HepG2 (cell line): ENCODE results near the gene MSI2. TPM values are rescaled to one million over a fixed set of nuclear protein-coding genes. Genes with fewer than 3 reads are reported as not detected.
A peak's percentile ranks its signal among the peaks of the same experiment; 100 is the strongest.

ENCODE experiments used
- ADNP ChIP-seq: sonication (generic); formaldehyde crosslinking; IDR thresholded peaks from 2 replicates; pipeline ENCODE4 v1.4.0; 2020; ENCODE audit warnings: missing genetic modification reagents
- IRF2 ChIP-seq: IDR thresholded peaks from 2 replicates; pipeline ENCODE4 v1.6.1; 2018; ENCODE audit warnings: missing genetic modification reagents, missing compliant biosample characterization
- PAX8 ChIP-seq: sonication (generic); formaldehyde crosslinking; IDR thresholded peaks from 2 replicates; pipeline ENCODE4 v1.8.0; 2022; ENCODE audit warnings: mild to moderate bottlenecking, missing genetic modification reagents, borderline replicate concordance
- WIZ ChIP-seq: sonication (generic); formaldehyde crosslinking; IDR thresholded peaks from 2 replicates; pipeline ENCODE4 v1.5.1; 2020; ENCODE audit warnings: mild to moderate bottlenecking, missing genetic modification reagents
- ZFP37 ChIP-seq: sonication (generic); formaldehyde crosslinking; IDR thresholded peaks from 2 replicates; pipeline ENCODE4 v1.4.0; 2020; ENCODE audit warnings: missing genetic modification reagents, borderline replicate concordance
- ZNF782 ChIP-seq: sonication (generic); formaldehyde crosslinking; IDR thresholded peaks from 2 replicates; pipeline ENCODE4 v1.4.0; 2020; ENCODE audit warnings: missing genetic modification reagents, mild to moderate bottlenecking, borderline replicate concordance
- ZSCAN29 ChIP-seq: sonication (generic); formaldehyde crosslinking; conservative IDR thresholded peaks from 2 replicates; pipeline ENCODE4 v1.4.0; 2020; ENCODE audit warnings: mild to moderate bottlenecking, missing genetic modification reagents
- ZSCAN30 ChIP-seq: sonication (generic); formaldehyde crosslinking; IDR thresholded peaks from 2 replicates; pipeline ENCODE4 v1.5.0; 2020; ENCODE audit warnings: mild to moderate bottlenecking, missing genetic modification reagents
- polyA plus RNA-seq, 8 experiments: library from polyadenylated mRNA; depleted of rRNA in 3 of 8; stranded (reverse) in 7 of 8; unstranded in 1 of 8; fragments of >200 nt; fragmentation: Illumina TruSeq in 4 of 8; extraction: Trizol in 4 of 8; gene quantifications; 2 replicates each; pipeline versions ENCODE4 v1.2.1 to v1.2.3, GENCODE V29; 2011 to 2016; ENCODE audit warnings: low read depth in 4 of 8, missing spikeins in 1 of 8, mixed read lengths in 1 of 8; ENCODE audit not compliant: insufficient read depth in 1 of 8
- total RNA-seq, 5 experiments: library from RNA; depleted of rRNA; stranded (reverse); fragments of >200 nt; fragmentation: Illumina TruSeq; extraction: Trizol; gene quantifications; 2 replicates each; pipeline ENCODE4 v1.2.3, GENCODE V29; 2016; ENCODE audit warnings: low read depth in 1 of 5
- TF ChIP-seq, protein P1 (sequence below), 2 experiments: IDR thresholded peaks; 2 replicates each; pipeline ENCODE4 v1.6.1; 2011 to 2012; ENCODE audit warnings: low read length in 2 of 2, borderline replicate concordance in 1 of 2, low read depth in 1 of 2, mild to moderate bottlenecking in 1 of 2, moderate library complexity in 1 of 2
- TF ChIP-seq, protein P2 (sequence below): sonication (generic); formaldehyde crosslinking; IDR thresholded peaks from one replicate; pipeline ENCODE4 v1.5.1; 2020; ENCODE audit warnings: mild to moderate bottlenecking, missing genetic modification reagents; ENCODE audit errors: not compliant biosample characterization
- TF ChIP-seq, protein P3 (sequence below): sonication (generic); formaldehyde crosslinking; IDR thresholded peaks from 2 replicates; pipeline ENCODE4 v1.4.0; 2020; ENCODE audit warnings: missing genetic modification reagents

MSI2 gene
- total and polyA plus RNA-seq, 2 of the 13 experiments (the other 11 are each of a cell fraction or from before 2014, with no cell fraction given), result 77.5 to 78.4 TPM

DNA sequence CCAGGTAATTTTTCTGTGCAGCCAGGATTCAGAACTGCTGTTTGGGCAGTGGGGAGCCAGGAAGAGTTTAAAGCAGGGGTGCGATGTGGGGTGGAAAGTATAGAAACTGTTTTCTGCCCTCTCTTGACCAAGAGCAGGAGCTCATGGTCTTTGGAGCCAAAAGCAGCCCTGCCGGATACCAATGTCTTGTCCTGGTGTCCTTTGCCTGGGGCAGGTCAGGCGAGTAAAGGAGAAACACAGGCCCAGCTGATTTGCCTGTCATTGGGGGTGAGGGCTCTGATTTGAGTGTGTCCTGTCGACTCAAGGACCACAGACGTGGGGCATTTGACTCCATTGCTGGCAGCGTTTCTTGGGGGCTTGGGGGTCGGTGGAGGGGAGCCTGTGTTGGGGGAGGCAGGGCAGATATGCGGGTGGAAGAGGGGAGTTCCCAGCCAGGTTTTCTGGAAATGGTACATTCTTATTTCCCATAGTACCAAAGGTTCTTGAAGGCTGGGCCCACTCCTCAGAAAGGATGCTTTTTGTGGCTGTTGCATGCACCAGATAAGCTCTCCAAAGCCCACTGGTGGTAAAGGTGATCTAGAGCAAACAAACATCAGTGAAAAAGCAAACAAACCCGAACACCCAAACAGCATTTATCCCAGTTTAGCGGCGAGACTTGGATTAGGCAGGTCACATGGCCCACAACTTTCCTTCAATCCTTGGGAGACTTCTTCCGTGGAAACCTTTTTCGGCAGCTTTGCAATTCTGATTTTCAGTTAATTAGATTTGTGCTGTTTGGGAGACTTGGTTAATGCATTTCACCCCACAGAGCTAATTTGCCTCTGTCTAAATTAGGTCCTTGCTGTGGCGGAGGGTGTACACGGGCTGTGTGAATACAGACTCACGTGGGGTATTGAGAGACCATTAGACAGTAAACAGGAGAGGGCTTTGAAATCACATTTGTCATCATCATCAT lies 59.0 kb downstream of the MSI2 start (continued):
- TF ChIP-seq, protein P1, sequence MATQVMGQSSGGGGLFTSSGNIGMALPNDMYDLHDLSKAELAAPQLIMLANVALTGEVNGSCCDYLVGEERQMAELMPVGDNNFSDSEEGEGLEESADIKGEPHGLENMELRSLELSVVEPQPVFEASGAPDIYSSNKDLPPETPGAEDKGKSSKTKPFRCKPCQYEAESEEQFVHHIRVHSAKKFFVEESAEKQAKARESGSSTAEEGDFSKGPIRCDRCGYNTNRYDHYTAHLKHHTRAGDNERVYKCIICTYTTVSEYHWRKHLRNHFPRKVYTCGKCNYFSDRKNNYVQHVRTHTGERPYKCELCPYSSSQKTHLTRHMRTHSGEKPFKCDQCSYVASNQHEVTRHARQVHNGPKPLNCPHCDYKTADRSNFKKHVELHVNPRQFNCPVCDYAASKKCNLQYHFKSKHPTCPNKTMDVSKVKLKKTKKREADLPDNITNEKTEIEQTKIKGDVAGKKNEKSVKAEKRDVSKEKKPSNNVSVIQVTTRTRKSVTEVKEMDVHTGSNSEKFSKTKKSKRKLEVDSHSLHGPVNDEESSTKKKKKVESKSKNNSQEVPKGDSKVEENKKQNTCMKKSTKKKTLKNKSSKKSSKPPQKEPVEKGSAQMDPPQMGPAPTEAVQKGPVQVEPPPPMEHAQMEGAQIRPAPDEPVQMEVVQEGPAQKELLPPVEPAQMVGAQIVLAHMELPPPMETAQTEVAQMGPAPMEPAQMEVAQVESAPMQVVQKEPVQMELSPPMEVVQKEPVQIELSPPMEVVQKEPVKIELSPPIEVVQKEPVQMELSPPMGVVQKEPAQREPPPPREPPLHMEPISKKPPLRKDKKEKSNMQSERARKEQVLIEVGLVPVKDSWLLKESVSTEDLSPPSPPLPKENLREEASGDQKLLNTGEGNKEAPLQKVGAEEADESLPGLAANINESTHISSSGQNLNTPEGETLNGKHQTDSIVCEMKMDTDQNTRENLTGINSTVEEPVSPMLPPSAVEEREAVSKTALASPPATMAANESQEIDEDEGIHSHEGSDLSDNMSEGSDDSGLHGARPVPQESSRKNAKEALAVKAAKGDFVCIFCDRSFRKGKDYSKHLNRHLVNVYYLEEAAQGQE (IDR thresholded peaks at IDR 0.05; ENCODE audit: borderline replicate concordance in 1 of 2, low read depth in 1 of 2, low read length in 2 of 2), result no peak
- TF ChIP-seq PAX8 (CRISPR knock-in tag) (no peak), ZSCAN29 (0 out of 2 replicates have a peak, but pooled peaks have one; percentile 33), ZFP37 (CRISPR knock-in tag) (no peak), ZSCAN30 (CRISPR knock-in tag) (no peak), ADNP (CRISPR knock-in tag) (no peak), WIZ (CRISPR knock-in tag) (no peak), ZNF782 (CRISPR knock-in tag) (no peak), IRF2 (CRISPR knock-in tag) (0 out of 2 replicates have a peak, but pooled peaks have one; percentile 21)
- TF ChIP-seq, protein P2, sequence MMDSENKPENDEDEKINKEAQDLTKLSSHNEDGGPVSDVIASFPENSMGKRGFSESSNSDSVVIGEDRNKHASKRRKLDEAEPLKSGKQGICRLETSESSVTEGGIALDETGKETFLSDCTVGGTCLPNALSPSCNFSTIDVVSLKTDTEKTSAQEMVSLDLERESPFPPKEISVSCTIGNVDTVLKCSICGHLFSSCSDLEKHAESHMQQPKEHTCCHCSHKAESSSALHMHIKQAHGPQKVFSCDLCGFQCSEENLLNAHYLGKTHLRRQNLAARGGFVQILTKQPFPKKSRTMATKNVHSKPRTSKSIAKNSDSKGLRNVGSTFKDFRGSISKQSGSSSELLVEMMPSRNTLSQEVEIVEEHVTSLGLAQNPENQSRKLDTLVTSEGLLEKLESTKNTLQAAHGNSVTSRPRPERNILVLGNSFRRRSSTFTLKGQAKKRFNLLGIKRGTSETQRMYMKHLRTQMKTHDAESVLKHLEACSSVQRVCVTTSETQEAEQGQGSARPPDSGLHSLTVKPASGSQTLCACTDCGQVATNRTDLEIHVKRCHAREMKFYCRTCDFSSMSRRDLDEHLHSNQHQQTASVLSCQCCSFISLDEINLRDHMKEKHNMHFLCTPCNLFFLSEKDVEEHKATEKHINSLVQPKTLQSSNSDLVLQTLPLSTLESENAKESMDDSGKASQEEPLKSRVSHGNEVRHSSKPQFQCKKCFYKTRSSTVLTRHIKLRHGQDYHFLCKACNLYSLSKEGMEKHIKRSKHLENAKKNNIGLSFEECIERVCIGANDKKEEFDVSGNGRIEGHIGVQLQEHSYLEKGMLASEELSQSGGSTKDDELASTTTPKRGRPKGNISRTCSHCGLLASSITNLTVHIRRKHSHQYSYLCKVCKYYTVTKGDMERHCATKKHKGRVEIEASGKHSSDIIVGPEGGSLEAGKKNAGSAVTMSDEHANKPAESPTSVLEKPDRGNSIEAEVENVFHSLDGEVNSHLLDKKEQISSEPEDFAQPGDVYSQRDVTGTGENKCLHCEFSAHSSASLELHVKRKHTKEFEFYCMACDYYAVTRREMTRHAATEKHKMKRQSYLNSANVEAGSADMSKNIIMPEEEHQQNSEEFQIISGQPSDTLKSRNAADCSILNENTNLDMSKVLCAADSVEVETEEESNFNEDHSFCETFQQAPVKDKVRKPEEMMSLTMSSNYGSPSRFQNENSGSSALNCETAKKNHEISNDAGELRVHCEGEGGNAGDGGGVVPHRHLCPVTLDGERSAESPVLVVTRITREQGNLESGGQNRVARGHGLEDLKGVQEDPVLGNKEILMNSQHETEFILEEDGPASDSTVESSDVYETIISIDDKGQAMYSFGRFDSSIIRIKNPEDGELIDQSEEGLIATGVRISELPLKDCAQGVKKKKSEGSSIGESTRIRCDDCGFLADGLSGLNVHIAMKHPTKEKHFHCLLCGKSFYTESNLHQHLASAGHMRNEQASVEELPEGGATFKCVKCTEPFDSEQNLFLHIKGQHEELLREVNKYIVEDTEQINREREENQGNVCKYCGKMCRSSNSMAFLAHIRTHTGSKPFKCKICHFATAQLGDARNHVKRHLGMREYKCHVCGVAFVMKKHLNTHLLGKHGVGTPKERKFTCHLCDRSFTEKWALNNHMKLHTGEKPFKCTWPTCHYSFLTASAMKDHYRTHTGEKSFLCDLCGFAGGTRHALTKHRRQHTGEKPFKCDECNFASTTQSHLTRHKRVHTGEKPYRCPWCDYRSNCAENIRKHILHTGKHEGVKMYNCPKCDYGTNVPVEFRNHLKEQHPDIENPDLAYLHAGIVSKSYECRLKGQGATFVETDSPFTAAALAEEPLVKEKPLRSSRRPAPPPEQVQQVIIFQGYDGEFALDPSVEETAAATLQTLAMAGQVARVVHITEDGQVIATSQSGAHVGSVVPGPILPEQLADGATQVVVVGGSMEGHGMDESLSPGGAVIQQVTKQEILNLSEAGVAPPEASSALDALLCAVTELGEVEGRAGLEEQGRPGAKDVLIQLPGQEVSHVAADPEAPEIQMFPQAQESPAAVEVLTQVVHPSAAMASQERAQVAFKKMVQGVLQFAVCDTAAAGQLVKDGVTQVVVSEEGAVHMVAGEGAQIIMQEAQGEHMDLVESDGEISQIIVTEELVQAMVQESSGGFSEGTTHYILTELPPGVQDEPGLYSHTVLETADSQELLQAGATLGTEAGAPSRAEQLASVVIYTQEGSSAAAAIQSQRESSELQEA (CRISPR knock-in tag), result no peak
- TF ChIP-seq, protein P3, sequence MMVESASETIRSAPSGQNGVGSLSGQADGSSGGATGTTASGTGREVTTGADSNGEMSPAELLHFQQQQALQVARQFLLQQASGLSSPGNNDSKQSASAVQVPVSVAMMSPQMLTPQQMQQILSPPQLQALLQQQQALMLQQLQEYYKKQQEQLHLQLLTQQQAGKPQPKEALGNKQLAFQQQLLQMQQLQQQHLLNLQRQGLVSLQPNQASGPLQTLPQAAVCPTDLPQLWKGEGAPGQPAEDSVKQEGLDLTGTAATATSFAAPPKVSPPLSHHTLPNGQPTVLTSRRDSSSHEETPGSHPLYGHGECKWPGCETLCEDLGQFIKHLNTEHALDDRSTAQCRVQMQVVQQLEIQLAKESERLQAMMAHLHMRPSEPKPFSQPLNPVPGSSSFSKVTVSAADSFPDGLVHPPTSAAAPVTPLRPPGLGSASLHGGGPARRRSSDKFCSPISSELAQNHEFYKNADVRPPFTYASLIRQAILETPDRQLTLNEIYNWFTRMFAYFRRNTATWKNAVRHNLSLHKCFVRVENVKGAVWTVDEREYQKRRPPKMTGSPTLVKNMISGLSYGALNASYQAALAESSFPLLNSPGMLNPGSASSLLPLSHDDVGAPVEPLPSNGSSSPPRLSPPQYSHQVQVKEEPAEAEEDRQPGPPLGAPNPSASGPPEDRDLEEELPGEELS (CRISPR knock-in tag), result peak; percentile 48; the same call in 1 of the 2 replicates
